ENCODE data around the gene FNDC1. TPM values are rescaled to one million over a fixed set of nuclear protein-coding genes. Genes with fewer than 3 reads are reported as not detected.

FNDC1 gene
- total and polyA plus RNA-seq, 2 of the 13 experiments (the other 11 are each of a cell fraction or from before 2014, with no cell fraction given) = not detected

DNA sequence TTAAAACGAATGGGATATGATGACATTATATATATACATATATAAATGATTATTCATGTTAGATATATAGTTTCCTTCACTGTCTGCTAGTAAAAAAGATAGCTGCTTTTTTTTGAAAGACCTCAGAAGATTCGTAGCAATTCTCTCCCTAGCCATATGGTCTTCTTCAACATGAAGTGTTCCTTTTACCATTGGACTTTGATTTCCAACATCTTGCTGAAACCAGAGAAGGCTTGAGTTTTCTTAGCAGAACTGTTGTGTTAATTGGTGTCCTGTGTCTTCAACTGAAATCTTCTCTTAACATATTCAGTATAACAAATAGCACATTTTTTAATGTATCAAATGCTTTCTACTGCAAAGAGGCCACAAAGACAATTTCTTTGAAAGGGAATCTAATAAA lies 55.3 kb downstream of the FNDC1 start (continued):
- TF ChIP-seq, protein P1, sequence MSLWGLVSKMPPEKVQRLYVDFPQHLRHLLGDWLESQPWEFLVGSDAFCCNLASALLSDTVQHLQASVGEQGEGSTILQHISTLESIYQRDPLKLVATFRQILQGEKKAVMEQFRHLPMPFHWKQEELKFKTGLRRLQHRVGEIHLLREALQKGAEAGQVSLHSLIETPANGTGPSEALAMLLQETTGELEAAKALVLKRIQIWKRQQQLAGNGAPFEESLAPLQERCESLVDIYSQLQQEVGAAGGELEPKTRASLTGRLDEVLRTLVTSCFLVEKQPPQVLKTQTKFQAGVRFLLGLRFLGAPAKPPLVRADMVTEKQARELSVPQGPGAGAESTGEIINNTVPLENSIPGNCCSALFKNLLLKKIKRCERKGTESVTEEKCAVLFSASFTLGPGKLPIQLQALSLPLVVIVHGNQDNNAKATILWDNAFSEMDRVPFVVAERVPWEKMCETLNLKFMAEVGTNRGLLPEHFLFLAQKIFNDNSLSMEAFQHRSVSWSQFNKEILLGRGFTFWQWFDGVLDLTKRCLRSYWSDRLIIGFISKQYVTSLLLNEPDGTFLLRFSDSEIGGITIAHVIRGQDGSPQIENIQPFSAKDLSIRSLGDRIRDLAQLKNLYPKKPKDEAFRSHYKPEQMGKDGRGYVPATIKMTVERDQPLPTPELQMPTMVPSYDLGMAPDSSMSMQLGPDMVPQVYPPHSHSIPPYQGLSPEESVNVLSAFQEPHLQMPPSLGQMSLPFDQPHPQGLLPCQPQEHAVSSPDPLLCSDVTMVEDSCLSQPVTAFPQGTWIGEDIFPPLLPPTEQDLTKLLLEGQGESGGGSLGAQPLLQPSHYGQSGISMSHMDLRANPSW (CRISPR knock-in tag; IDR thresholded peaks at IDR 0.05; ENCODE audit: borderline replicate concordance) = no peak
- TF ChIP-seq MBD4 (IDR thresholded peaks at IDR 0.05; ENCODE audit: borderline replicate concordance, low read length) = no peak
- TF ChIP-seq, protein P2, sequence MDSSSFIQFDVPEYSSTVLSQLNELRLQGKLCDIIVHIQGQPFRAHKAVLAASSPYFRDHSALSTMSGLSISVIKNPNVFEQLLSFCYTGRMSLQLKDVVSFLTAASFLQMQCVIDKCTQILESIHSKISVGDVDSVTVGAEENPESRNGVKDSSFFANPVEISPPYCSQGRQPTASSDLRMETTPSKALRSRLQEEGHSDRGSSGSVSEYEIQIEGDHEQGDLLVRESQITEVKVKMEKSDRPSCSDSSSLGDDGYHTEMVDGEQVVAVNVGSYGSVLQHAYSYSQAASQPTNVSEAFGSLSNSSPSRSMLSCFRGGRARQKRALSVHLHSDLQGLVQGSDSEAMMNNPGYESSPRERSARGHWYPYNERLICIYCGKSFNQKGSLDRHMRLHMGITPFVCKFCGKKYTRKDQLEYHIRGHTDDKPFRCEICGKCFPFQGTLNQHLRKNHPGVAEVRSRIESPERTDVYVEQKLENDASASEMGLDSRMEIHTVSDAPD (CRISPR knock-in tag; IDR thresholded peaks at IDR 0.05) = no peak
- TF ChIP-seq, protein P3, sequence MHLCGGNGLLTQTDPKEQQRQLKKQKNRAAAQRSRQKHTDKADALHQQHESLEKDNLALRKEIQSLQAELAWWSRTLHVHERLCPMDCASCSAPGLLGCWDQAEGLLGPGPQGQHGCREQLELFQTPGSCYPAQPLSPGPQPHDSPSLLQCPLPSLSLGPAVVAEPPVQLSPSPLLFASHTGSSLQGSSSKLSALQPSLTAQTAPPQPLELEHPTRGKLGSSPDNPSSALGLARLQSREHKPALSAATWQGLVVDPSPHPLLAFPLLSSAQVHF (CRISPR knock-in tag; IDR thresholded peaks at IDR 0.05) = no peak
- TF ChIP-seq ZKSCAN8 (CRISPR knock-in tag; IDR thresholded peaks at IDR 0.05; ENCODE audit: borderline replicate concordance) = no peak

DNA sequence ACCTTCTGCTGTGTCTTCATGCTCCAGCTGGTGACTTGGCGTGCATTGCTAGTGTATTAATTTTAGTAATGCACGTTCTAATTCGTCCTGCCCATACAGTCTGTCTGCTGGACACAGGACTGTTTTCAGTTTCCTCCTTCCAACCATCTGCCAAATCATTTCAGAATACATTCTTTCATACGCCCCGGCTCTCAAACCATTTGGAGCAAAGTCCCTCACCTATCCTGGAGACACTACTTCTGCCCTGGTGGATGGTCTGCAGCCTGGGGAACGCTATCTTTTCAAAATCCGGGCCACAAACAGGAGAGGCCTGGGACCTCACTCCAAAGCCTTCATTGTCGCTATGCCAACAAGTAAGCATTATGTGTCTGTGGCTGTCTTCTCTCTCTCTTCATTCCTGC lies 60.5 kb downstream of the FNDC1 start:
- Histone ChIP-seq H3K9ac (ENCODE audit: insufficient read depth, low read depth, low read length) (no peak overlapping the region), H3K27me3 (ENCODE audit: control insufficient read depth in 1 of 2, insufficient read depth in 2 of 2, low read length in 2 of 2) (peaks cover 5 to 51% of the 10 kb centered on the region in 2 experiments; a peak in 3 of 5 replicates), H3K27ac (ENCODE audit: extremely low read length, insufficient read depth, low read length) (no peak overlapping the region), H2AFZ (ENCODE audit: low read length) (no peak overlapping the region), H3K4me1 (ENCODE audit: insufficient read depth, low read length) (no peaks in the 10 kb centered on the region), H3K4me2 (ENCODE audit: low read depth, low read length) (no peak overlapping the region), H4K20me1 (ENCODE audit: insufficient read depth, low read length) (no peaks in the 10 kb centered on the region), H3K4me3 (replicated peaks in 1 of 3; ENCODE audit: insufficient read depth in 1 of 3, low read depth in 2 of 3, low read length in 3 of 3) (no peak overlapping the region), H3K36me3 (replicated peaks in 1 of 2; ENCODE audit: control insufficient read depth in 1 of 2, insufficient read depth in 2 of 2, low read length in 2 of 2) (no peaks in the 10 kb centered on the region), H3K9me3 (ENCODE audit: low read length) (no peaks in the 10 kb centered on the region), H3K79me2 (ENCODE audit: insufficient read depth, low read length) (no peaks in the 10 kb centered on the region)
- TF ChIP-seq YEATS2 (CRISPR knock-in tag; IDR thresholded peaks at IDR 0.05; ENCODE audit: borderline replicate concordance) (no peak), RFXANK (CRISPR knock-in tag; IDR thresholded peaks at IDR 0.05) (no peak), ZNF124 (CRISPR knock-in tag; IDR thresholded peaks at IDR 0.05) (no peak), ZC3H4 (CRISPR knock-in tag; IDR thresholded peaks at IDR 0.05; ENCODE audit: borderline replicate concordance) (no peak), ZFP37 (CRISPR knock-in tag; IDR thresholded peaks at IDR 0.05; ENCODE audit: borderline replicate concordance) (no peak), ZNF251 (CRISPR knock-in tag; IDR thresholded peaks at IDR 0.05) (no peak), SIN3B (IDR thresholded peaks at IDR 0.05; ENCODE audit: low read length) (no peak), ZNF256 (CRISPR knock-in tag; conservative IDR thresholded peaks at IDR 0.05) (no peak), ZNF232 (CRISPR knock-in tag; IDR thresholded peaks at IDR 0.05; ENCODE audit: borderline replicate concordance) (no peak), ZNF75D (CRISPR knock-in tag; IDR thresholded peaks at IDR 0.05; ENCODE audit: borderline replicate concordance) (no peak), ZNF430 (CRISPR knock-in tag; IDR thresholded peaks at IDR 0.05) (no peak), POGZ (CRISPR knock-in tag; IDR thresholded peaks at IDR 0.05) (no peak)
- TF ChIP-seq, protein P4, sequence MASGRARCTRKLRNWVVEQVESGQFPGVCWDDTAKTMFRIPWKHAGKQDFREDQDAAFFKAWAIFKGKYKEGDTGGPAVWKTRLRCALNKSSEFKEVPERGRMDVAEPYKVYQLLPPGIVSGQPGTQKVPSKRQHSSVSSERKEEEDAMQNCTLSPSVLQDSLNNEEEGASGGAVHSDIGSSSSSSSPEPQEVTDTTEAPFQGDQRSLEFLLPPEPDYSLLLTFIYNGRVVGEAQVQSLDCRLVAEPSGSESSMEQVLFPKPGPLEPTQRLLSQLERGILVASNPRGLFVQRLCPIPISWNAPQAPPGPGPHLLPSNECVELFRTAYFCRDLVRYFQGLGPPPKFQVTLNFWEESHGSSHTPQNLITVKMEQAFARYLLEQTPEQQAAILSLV (CRISPR knock-in tag; IDR thresholded peaks at IDR 0.05; ENCODE audit: borderline replicate concordance) = no peak
- POLR2A ChIA-PET = no interaction called here
- CTCF ChIA-PET (ENCODE audit: low intra/inter-chr PET ratio, low total read pairs) = no interaction called here
- ATAC-seq = no peak
- no TSS peak for BruUV-seq (replicated peaks)
- DNase-seq (ENCODE audit: low spot score) = no peak
- no peak for FAIRE-seq
- WGBS (ENCODE audit: low lambda C conversion rate) = 14% methylated on average over 8 of the region's 8 CpGs
- in situ Hi-C loops (cut with HindIII; ENCODE audit: extremely low pct_ligation_motif_present, low pct_unique_long_range_greater_than_20kb) = no loop called here
- intact Hi-C loops (cut with micrococcal nuclease; ENCODE audit: unreplicated experiment) = no loop called here
